H9 (cell line): ENCODE results near the gene OOSP3. TPM values are rescaled to one million over a fixed set of nuclear protein-coding genes. Genes with fewer than 3 reads are reported as not detected.

ENCODE experiments used
- DNase-seq: peaks from one replicate; pipeline ENCODE4 v3.0.0-alpha.2; 2017
- H2AFZ ChIP-seq: one replicate; pipeline ENCODE4 v1.6.1; 2013; ENCODE audit warnings: mild to moderate bottlenecking, low read length, control low read depth, moderate library complexity
- H2AK5ac ChIP-seq: 2 replicates; pipeline ENCODE4 v1.6.1; 2013; ENCODE audit warnings: low read length, control low read depth, mixed read lengths; ENCODE audit not compliant: insufficient read length
- H2BK120ac ChIP-seq: one replicate; pipeline ENCODE4 v1.6.1; 2013; ENCODE audit warnings: low read depth, mild to moderate bottlenecking, low read length, control low read depth, inconsistent platforms; ENCODE audit not compliant: poor library complexity, severe bottlenecking
- H2BK12ac ChIP-seq: 2 replicates; pipeline ENCODE4 v1.6.1; 2013; ENCODE audit warnings: low read length, control low read depth, mixed read lengths, low read depth; ENCODE audit not compliant: insufficient read length
- H2BK15ac ChIP-seq: 2 replicates; pipeline ENCODE4 v1.6.1; 2013; ENCODE audit warnings: low read depth, low read length, control low read depth
- H2BK20ac ChIP-seq: one replicate; pipeline ENCODE4 v1.6.1; 2013; ENCODE audit warnings: low read depth, mild to moderate bottlenecking, low read length, control low read depth, inconsistent platforms; ENCODE audit not compliant: poor library complexity, severe bottlenecking
- H2BK5ac ChIP-seq: 2 replicates; pipeline ENCODE4 v1.6.1; 2013; ENCODE audit warnings: low read length, control low read depth, mixed read lengths; ENCODE audit not compliant: insufficient read length
- H3K14ac ChIP-seq: 2 replicates; pipeline ENCODE4 v1.6.1; 2013; ENCODE audit warnings: low read length, control low read depth; ENCODE audit not compliant: insufficient read depth
- H3K18ac ChIP-seq: 2 replicates; pipeline ENCODE4 v1.6.1; 2013; ENCODE audit warnings: low read depth, mild to moderate bottlenecking, mixed read lengths, low read length, control low read depth; ENCODE audit not compliant: insufficient read length
- H3K23ac ChIP-seq: 2 replicates; pipeline ENCODE4 v1.6.1; 2013; ENCODE audit warnings: low read length, control low read depth, mixed read lengths, low read depth; ENCODE audit not compliant: insufficient read length
- H3K23me2 ChIP-seq: 2 replicates; pipeline ENCODE4 v1.6.1; 2013; ENCODE audit warnings: low read depth, mild to moderate bottlenecking, mixed read lengths, low read length, control low read depth; ENCODE audit not compliant: insufficient read length, poor library complexity, severe bottlenecking
- H3K27ac ChIP-seq: 2 replicates; pipeline ENCODE4 v1.5.1; 2013; ENCODE audit warnings: low read length, control low read depth, mixed read lengths, low read depth; ENCODE audit not compliant: insufficient read length
- H3K27me3 ChIP-seq: 2 replicates; pipeline ENCODE4 v1.6.1; 2013; ENCODE audit warnings: low read length, control low read depth, inconsistent platforms; ENCODE audit not compliant: insufficient read depth
- H3K4ac ChIP-seq: 2 replicates; pipeline ENCODE4 v1.6.1; 2013; ENCODE audit warnings: low read depth, mild to moderate bottlenecking, control low read depth, inconsistent platforms, low read length, moderate library complexity
- H3K4me1 ChIP-seq: 2 replicates; pipeline ENCODE4 v1.6.1; 2013; ENCODE audit warnings: low read length, control low read depth, inconsistent platforms; ENCODE audit not compliant: insufficient read depth
- H3K4me2 ChIP-seq: 2 replicates; pipeline ENCODE4 v1.6.1; 2013; ENCODE audit warnings: low read length, control low read depth, mixed read lengths; ENCODE audit not compliant: insufficient read length, insufficient read depth
- H3K56ac ChIP-seq: 2 replicates; pipeline ENCODE4 v1.6.1; 2013; ENCODE audit warnings: low read depth, mild to moderate bottlenecking, mixed read lengths, low read length, control low read depth; ENCODE audit not compliant: insufficient read length
- H3K79me1 ChIP-seq: 2 replicates; pipeline ENCODE4 v1.6.1; 2013; ENCODE audit warnings: low read depth, mild to moderate bottlenecking, moderate library complexity, low read length, control low read depth, inconsistent platforms; ENCODE audit not compliant: insufficient read depth, poor library complexity, severe bottlenecking
- H3K79me2 ChIP-seq: 2 replicates; pipeline ENCODE4 v1.6.1; 2013; ENCODE audit warnings: low read length, control low read depth, inconsistent platforms; ENCODE audit not compliant: insufficient read depth
- H3K9ac ChIP-seq: 2 replicates; pipeline ENCODE4 v1.6.1; 2013; ENCODE audit warnings: low read length, control low read depth, mixed read lengths; ENCODE audit not compliant: insufficient read length; ENCODE audit errors: extremely low read depth
- H3K9me3 ChIP-seq: one replicate; pipeline ENCODE4 v1.6.1; 2013; ENCODE audit warnings: low read depth, low read length, inconsistent platforms; ENCODE audit not compliant: control insufficient read depth
- H3T11ph ChIP-seq: one replicate; pipeline ENCODE4 v1.6.1; 2013; ENCODE audit warnings: mild to moderate bottlenecking, low read length, control low read depth, inconsistent platforms
- H4K20me1 ChIP-seq: one replicate; pipeline ENCODE4 v1.6.1; 2013; ENCODE audit not compliant: control insufficient read depth, insufficient read length, insufficient read depth
- H4K5ac ChIP-seq: 2 replicates; pipeline ENCODE4 v1.6.1; 2013; ENCODE audit warnings: low read depth, mild to moderate bottlenecking, mixed read lengths, low read length, control low read depth; ENCODE audit not compliant: insufficient read length
- H4K8ac ChIP-seq: replicated peaks from 2 replicates; pipeline ENCODE4 v1.6.1; 2013; ENCODE audit warnings: low read length, control low read depth, mixed read lengths, low read depth; ENCODE audit not compliant: insufficient read length
- H4K91ac ChIP-seq: 2 replicates; pipeline ENCODE4 v1.6.1; 2013; ENCODE audit warnings: low read depth, mild to moderate bottlenecking, moderate library complexity, mixed read lengths, low read length, control low read depth; ENCODE audit not compliant: insufficient read length
- H3K27ac Mint-ChIP-seq, 3 experiments: 2 replicates in 2 of 3; 3 replicates in 1 of 3; pipeline ENCODE4 v1.8.0; 2020 to 2021; ENCODE audit warnings: mixed read lengths in 3 of 3, mild to moderate bottlenecking in 1 of 3, moderate library complexity in 1 of 3
- H3K27me3 Mint-ChIP-seq: 2 replicates; pipeline ENCODE4 v1.8.0; 2021; ENCODE audit warnings: low read depth, mild to moderate bottlenecking, moderate library complexity, mixed read lengths
- H3K36me3 Mint-ChIP-seq, 3 experiments: 2 replicates in 2 of 3; 3 replicates in 1 of 3; pipeline ENCODE4 v1.8.0; 2020 to 2021; ENCODE audit warnings: low read depth in 3 of 3, mixed read lengths in 3 of 3; ENCODE audit not compliant: insufficient read depth in 1 of 3
- H3K4me1 Mint-ChIP-seq, 2 experiments: 2 replicates each; pipeline ENCODE4 v1.8.0; 2020; ENCODE audit warnings: mixed read lengths in 2 of 2
- H3K4me3 Mint-ChIP-seq, 2 experiments: 2 replicates in 1 of 2; 3 replicates in 1 of 2; pipeline ENCODE4 v1.8.0; 2020 to 2021; ENCODE audit warnings: mild to moderate bottlenecking in 2 of 2, mixed read lengths in 2 of 2, moderate library complexity in 1 of 2
- H3K9me3 Mint-ChIP-seq, 2 experiments: 2 replicates in 1 of 2; 3 replicates in 1 of 2; pipeline ENCODE4 v1.8.0; 2020; ENCODE audit warnings: mild to moderate bottlenecking in 2 of 2, mixed read lengths in 2 of 2, moderate library complexity in 1 of 2
- CTCF ChIP-seq: fragments of 200-600 bp; sonication (generic); conservative IDR thresholded peaks from 3 replicates; pipeline ENCODE4 v1.8.0; 2021; ENCODE audit warnings: antibody characterized with exemption, mild to moderate bottlenecking
- WGBS: extraction: QIAGEN DNeasy Blood & Tissue Kit; methylation state at CpG from one replicate; pipeline ENCODE4 v1.1.7; 2013; ENCODE audit warnings: missing lambda C conversion rate, low lambda C conversion rate, mixed read lengths; ENCODE audit not compliant: insufficient read length; ENCODE audit errors: extremely low coverage; 5-methylcytosine and 5-hydroxymethylcytosine counted together
- total RNA-seq: library from RNA; stranded (reverse); gene quantifications from 2 replicates; pipeline ENCODE4 v1.2.1, GENCODE V29; 2021

The OOSP3 gene
- total RNA-seq, 1 experiment from 2014 or later, result not detected

- no peak overlapping the region for H4K5ac ChIP-seq
- no peak overlapping the region for H2BK5ac ChIP-seq
- H3K23me2 ChIP-seq, result no peaks in the 10 kb centered on the region
- H2BK20ac ChIP-seq, result no peak overlapping the region
- no peak for TF ChIP-seq CTCF
- H3K79me2 ChIP-seq, result no peaks in the 10 kb centered on the region
- no peak overlapping the region for H2BK15ac ChIP-seq
- no peak overlapping the region for H3K56ac ChIP-seq
- peaks cover 0 to 10% (median 6%) of the 10 kb centered on the region in 3 experiments; a peak in 3 of 7 replicates for H3K36me3 Mint-ChIP-seq
- H3T11ph ChIP-seq, result no peak overlapping the region
- no peak overlapping the region for H2BK120ac ChIP-seq
- no peaks in the 10 kb centered on the region for H3K4me1 ChIP-seq
- no peak overlapping the region for H2BK12ac ChIP-seq
- WGBS, result no CpG with 5 or more reads among the region's 1 CpG
- H3K27ac ChIP-seq, result no peak overlapping the region
- no peaks in the 10 kb centered on the region for H3K9me3 ChIP-seq
- no peak overlapping the region for H3K23ac ChIP-seq
- no peak overlapping the region for H3K18ac ChIP-seq
- peaks cover 8 to 9% of the 10 kb centered on the region in 2 experiments; a peak in 4 of 5 replicates for H3K9me3 Mint-ChIP-seq
- no peak for DNase-seq
- H2AFZ ChIP-seq, result no peak overlapping the region
- H3K4me3 Mint-ChIP-seq, result no peak overlapping the region
- H4K91ac ChIP-seq, result no peak overlapping the region
- no peak overlapping the region for H3K4me2 ChIP-seq
- H4K8ac ChIP-seq, result no peak overlapping the region
- H3K27me3 Mint-ChIP-seq, result no peaks in the 10 kb centered on the region; the same call in 1 of the 2 replicates
- H3K4me1 Mint-ChIP-seq, result no peaks in the 10 kb centered on the region
- no peaks in the 10 kb centered on the region for H4K20me1 ChIP-seq
- H3K4ac ChIP-seq, result no peak overlapping the region
- no peak overlapping the region for H2AK5ac ChIP-seq
- no peak overlapping the region for H3K14ac ChIP-seq
- no peaks in the 10 kb centered on the region for H3K27me3 ChIP-seq
- no peak overlapping the region for H3K9ac ChIP-seq
- H3K27ac Mint-ChIP-seq, result no peak overlapping the region
- no peaks in the 10 kb centered on the region for H3K79me1 ChIP-seq
Observed at GRCh38 chr11:59866836-59867235, 11.7 kb upstream of the OOSP3 start.
